ENCODE results near the gene OIT3.
"Not testable (repeated sequence)": the region's sequence is repeated elsewhere in the genome, so short reads cannot be mapped to it uniquely, and the experiment has no call there.

OIT3 gene

GRCh38 chr10:72903941-72904446, 10.5 kb downstream of the OIT3 start:
- not testable (repeated sequence) for DNase-seq

DNA sequence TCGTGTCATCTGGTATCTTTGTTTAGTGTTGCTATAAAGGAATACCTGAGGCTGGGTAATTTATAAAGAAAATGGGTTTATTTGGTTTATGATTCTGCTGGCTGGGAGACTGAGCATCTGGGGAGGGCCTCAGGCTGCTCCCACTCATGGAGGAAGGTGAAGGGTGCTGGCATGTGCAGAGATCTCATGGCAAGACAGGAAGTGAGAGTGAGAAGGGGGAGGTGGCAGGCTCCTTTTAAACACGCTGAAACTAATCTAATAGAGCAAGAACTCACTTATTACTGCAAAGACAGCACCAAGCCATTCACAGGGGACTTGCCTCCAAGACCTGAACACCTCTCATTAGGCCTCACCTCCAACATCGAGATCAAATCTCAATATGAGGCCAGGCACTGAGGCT, 11.3 kb downstream of the OIT3 start:
- no peak for DNase-seq

GRCh38 chr10:72906446-72906845, 12.9 kb downstream of the OIT3 start:
- no peak for DNase-seq

DNA sequence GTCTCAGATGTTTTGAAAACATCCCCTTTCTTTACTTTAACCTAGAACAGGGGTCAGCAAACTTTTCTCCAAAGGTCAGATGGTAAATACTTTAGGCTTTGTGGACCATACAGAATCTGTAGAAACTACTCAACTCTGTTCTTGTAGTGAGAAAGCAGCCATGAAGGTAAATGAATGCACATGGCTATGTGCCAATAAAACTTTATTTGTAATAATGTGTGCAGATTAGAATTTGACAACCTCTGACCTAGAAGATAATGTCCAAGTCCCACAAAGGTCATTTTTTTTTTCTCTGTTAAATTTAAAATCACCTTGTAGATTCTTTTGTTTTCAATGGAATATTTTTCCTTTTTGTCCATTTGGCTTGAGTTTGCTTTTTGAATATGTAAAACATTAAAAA, 17.2 kb downstream of the OIT3 start:
- DNase-seq = no peak

GRCh38 chr10:72911758-72912157, 18.2 kb downstream of the OIT3 start:
- no peak for DNase-seq

- DNase-seq = no peak
Observed at GRCh38 chr10:72912736-72913135, 19.2 kb downstream of the OIT3 start.

DNA sequence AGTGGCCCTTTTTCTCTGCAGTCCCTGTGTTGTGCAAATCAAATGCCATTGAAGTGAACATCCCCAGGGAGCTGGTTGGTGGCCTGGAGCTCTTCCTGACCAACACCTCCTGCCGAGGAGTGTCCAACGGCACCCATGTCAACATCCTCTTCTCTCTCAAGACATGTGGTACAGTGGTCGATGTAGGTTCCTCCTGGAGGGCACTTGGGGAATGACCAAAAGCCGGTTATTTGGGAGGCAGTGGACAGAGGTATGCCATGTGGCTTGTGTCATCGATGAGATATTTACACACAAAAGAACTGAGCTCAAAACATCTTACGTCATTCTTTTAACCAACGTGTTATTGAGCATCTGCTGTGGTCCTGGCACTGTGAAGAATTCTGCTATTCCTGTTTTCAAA, 19.7 kb downstream of the OIT3 start:
- no peak for DNase-seq

DNA sequence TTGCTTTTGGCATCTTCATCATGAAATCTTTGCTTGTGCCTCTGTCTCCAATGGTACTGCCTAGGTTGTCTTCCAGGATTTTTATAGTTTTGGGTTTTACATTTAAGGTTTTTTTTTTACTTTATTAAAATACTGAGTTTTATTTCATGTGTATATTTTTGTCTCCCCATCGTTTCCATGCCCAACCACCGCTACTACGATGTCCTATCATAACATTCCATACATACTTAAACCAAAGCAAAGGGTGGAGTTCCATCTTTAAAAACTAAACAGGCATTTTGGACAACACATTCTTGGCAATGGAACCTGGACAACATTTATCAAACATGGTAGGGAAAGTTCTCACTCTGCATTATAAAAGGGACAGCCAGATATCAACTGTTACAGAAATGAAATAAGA, 23.7 kb downstream of the OIT3 start:
- not testable (repeated sequence) for DNase-seq

DNA sequence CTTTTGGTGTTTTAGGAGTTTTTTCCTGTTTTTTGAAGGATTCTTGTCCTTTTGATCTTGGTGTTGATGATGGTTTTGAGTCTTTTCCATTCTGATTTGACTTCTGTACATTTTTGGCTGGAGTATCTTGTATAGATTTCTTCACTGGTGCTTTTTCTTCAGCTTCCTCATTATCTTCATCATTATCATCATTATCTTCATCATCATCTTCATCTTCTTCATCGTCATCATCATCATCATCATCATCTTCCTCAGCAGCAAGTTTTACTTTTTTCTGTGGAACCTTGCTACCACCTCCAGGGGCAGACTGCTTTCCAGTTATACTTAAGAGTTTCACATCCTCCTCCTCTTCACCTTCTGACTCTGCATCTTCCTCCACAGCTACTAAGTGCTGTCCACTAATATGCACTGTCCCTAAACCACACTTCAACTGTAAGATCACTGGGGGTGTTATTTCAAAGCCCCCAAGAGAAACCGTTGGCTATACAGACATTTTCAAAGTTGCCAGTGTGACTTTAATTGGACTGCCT, 24.3 kb downstream of the OIT3 start:
- not testable (repeated sequence) for DNase-seq

GRCh38 chr10:72918352-72918751, 24.8 kb downstream of the OIT3 start:
- no peak for DNase-seq

- not testable (repeated sequence) for DNase-seq
Observed at GRCh38 chr10:72921147-72921683, 27.7 kb downstream of the OIT3 start.

- DNase-seq = no peak
Observed at GRCh38 chr10:72924351-72924750, 30.8 kb downstream of the OIT3 start.

DNA sequence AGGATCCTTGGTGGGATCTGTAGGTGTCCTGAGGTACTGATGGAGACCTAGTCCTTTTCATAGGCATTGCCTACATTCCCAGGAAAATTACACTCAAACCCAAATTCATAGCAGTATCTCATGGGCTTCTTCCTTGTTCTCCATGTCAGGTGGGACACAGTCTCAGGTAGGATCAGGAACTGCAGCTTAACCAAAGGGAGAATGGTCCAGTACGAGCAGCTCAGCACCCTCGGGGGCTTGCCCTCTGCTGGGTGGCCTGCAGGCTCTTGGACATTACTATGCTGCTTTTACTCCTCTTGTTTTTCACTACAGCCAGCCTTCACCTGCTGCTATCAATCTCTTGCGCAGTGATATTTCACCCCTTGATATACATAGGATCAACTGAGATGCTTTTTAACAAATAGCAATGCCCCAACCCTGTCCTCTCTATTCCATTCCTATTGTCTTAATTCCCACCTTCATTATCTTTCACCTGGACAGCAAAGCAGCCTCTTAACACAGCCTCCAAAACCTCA, 32.5 kb downstream of the OIT3 start:
- DNase-seq = no peak

- DNase-seq = no peak
Observed at GRCh38 chr10:72927485-72927884, 33.9 kb downstream of the OIT3 start.

DNA sequence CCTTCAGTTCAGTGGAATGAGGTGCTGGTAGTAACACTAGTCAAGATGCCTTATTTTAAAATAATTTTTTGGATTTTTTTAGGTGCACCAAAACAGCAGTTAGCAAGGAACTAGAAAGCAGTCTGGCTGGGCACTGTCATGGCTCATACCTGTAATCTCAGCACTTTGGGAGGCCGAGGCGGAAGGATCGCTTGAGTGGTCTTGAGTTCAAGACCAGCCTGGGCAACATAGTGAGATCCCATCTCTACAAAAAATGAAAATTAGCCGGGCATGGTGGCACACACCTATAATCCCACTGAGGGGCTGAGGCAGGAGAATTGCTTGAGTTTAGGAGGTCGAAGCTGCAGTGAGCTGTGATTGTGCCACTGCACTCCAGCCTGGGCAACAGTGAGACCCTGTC, 35.3 kb downstream of the OIT3 start:
- DNase-seq = no peak

GRCh38 chr10:72930276-72930675, 36.7 kb downstream of the OIT3 start:
- DNase-seq = no peak

- no peak for DNase-seq
Observed at GRCh38 chr10:72932259-72933015, 38.9 kb downstream of the OIT3 start.

DNA sequence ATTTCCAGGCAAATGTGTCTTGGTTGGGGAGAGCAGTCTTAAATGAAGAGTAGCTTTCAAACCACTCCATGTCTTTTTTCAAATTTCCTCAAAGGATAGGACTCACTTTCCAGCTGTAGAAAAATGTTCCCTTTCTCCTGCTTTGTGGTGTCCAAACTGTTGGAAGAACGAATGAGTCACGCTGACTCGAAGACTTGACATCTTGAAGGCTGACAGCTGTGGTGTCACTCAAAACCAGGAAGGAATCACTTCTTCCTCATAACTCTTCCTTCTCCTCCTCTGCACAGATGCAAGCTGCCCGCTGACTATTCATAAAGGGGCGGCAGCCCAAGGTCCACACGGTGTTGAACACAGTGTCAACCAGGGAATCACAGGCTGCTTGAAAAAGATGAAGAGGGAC, 41.8 kb downstream of the OIT3 start:
- peak; percentile 14 to 54 for DNase-seq

- no peak for DNase-seq
Observed at GRCh38 chr10:72943498-72944234, 50.1 kb downstream of the OIT3 start.

- no peak for DNase-seq
Observed at GRCh38 chr10:72946963-72947362, 53.4 kb downstream of the OIT3 start.

DNA sequence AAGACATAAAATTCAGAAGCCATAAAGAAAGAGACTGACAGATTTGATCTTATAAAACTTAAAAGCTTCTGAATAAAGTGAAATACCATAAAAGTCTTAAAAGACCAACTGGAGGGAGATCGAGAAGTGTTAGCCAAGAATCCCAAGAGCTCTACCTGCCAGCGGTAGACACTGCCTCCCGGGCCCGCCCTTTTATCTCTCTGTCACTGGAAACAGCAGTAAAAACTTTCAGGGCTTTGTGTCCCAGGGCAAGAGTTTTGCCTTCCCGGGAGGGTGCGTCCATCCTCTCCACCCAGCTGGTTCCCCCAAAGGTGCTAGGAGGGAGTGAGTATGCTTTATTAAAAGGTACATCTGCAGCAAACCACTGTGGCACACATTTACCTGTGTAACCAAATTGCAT, 55.2 kb downstream of the OIT3 start:
- DNase-seq = no peak

DNA sequence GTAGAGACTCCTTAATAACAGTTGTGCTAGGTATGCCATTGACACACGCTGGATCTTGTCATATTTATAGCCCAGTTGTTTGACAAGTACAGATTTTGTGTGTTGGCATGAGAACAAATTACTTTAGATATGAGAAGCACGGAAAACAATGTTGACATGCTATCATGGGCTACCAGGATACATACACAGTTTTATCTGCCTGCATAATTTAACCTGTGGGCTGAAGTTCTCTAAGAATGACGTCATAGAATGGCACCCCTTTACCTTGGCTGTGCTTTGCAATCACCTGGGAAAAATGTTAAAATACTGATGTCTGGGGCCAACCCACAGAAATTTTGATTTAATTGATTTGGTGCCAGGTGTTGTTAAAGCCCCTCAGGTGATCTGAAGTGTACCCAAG, 58.2 kb downstream of the OIT3 start:
- no peak for DNase-seq

DNA sequence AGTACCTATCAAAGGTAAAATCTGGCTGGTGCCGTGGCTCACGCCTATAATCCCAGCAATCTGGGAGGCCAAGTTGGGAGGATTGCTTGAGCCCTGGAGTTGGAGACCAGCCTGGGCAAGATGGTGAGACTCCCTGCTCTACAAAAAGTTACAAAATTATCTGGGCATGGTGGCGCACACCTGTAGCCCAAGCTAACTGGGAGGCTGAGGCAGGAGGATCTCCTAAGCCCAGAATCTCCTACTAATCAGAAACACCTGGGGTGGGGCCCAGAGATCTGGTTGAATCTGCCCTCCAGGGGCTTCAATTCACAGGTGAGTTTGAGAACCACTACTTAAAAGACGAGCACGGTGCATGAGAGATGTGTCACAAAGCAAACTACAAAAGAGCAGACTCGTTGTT, 58.6 kb downstream of the OIT3 start:
- DNase-seq = no peak
